AG09319 (cell line): ENCODE data around the gene MNT.

ENCODE experiments used
- DNase-seq: peaks from one replicate; pipeline ENCODE4 v3.0.0-alpha.2; 2010; ENCODE audit warnings: low read depth; ENCODE audit errors: extremely low read depth
- TF ChIP-seq, protein P1 (sequence below): IDR thresholded peaks from 2 replicates; pipeline ENCODE4 v1.5.1; 2011; ENCODE audit warnings: low read depth, mild to moderate bottlenecking, inconsistent platforms, low read length, moderate library complexity

The MNT gene

GRCh38 chr17:2338315-2338657, 62.6 kb downstream of the MNT start:
- DNase-seq: no peak

GRCh38 chr17:2337544-2338314, 63.1 kb downstream of the MNT start:
- no peak for DNase-seq

More at GRCh38 chr17:2338315-2338657, 62.6 kb downstream of the MNT start:
- TF ChIP-seq, protein P1, sequence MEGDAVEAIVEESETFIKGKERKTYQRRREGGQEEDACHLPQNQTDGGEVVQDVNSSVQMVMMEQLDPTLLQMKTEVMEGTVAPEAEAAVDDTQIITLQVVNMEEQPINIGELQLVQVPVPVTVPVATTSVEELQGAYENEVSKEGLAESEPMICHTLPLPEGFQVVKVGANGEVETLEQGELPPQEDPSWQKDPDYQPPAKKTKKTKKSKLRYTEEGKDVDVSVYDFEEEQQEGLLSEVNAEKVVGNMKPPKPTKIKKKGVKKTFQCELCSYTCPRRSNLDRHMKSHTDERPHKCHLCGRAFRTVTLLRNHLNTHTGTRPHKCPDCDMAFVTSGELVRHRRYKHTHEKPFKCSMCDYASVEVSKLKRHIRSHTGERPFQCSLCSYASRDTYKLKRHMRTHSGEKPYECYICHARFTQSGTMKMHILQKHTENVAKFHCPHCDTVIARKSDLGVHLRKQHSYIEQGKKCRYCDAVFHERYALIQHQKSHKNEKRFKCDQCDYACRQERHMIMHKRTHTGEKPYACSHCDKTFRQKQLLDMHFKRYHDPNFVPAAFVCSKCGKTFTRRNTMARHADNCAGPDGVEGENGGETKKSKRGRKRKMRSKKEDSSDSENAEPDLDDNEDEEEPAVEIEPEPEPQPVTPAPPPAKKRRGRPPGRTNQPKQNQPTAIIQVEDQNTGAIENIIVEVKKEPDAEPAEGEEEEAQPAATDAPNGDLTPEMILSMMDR: no peak

DNA sequence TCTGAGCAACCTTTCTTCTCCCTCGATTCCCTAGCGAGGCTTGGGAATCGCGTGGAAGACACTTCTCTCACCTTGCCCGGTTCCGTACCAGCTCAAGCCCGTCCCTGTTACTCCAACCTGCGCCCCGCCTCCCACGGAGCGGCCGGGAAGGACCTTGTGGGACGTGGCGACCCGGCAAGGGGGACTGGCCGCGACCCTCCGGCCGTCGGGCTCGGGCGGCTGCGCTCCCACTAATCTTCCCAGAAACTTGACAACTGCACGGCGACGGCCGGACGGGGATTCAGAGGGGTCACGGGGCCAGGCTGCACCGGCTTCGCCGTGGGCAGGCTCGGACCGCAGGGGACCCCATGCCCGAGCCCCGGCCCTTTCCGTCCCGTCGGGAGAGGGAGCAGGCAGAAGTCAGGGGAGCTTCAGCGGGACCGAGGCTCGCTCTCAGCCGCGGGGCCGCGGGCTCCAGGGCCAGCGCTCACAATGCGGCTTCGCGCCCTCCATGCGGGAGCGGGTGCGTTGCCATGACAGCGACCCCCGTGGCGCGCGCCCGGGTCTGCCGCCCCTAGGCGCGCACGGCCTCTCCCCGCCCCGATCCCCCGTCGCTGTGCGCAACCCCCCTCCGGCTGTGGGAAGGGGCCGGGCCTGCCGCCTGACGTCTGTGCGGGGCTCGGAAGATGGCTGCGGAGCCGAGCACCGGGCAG, 63.9 kb downstream of the MNT start, which contains the start of gene SGSM2:
Gene SGSM2, plus strand, starts transcription at position 650 of the 692 bp plus-strand sequence. CDS start 188 bp downstream, outside the sequence.
- no peak for DNase-seq
- TF ChIP-seq, protein P1: no peak

More at GRCh38 chr17:2337544-2338314, 63.1 kb downstream of the MNT start:
- TF ChIP-seq, protein P1: no peak

GRCh38 chr17:2336215-2336851, 64.5 kb downstream of the MNT start, which contains the start of gene TSR1:
Gene TSR1 (minus strand): TSS chr17:2336457. CDS start chr17:2336427, 30 bp downstream.
- peak; percentile 67 for DNase-seq
- TF ChIP-seq, protein P1: peak; percentile 45

GRCh38 chr17:2335726-2336214, 65.1 kb downstream of the MNT start:
- no peak for DNase-seq
- TF ChIP-seq, protein P1: no peak
